ENCODE data around the gene HAAO. TPM values are rescaled to one million over a fixed set of nuclear protein-coding genes. Genes with fewer than 3 reads are reported as not detected.

Gene HAAO
- total RNA-seq, 1 experiment from 2014 or later = 6.6 TPM

- Histone ChIP-seq H3K4me2 (ENCODE audit: insufficient read depth, insufficient read length, low read length) (no peak overlapping the region), H3K4me1 (ENCODE audit: insufficient read depth, low read length) (no peaks in the 10 kb centered on the region), H3K23me2 (ENCODE audit: insufficient read length, low read depth, low read length, poor library complexity, severe bottlenecking) (no peaks in the 10 kb centered on the region), H3K56ac (ENCODE audit: insufficient read length, low read depth, low read length) (no peak overlapping the region), H2BK20ac (ENCODE audit: low read depth, low read length, poor library complexity, severe bottlenecking) (no peak overlapping the region), H2BK12ac (ENCODE audit: insufficient read length, low read depth, low read length) (no peak overlapping the region), H3T11ph (ENCODE audit: low read length) (no peak overlapping the region), H2BK120ac (ENCODE audit: low read depth, low read length, poor library complexity, severe bottlenecking) (no peak overlapping the region), H3K9me3 (ENCODE audit: control insufficient read depth, low read depth, low read length) (no peaks in the 10 kb centered on the region), H3K27ac (ENCODE audit: insufficient read length, low read depth, low read length) (no peak overlapping the region), H3K4ac (ENCODE audit: low read depth, low read length) (no peak overlapping the region), H4K8ac (replicated peaks; ENCODE audit: insufficient read length, low read depth, low read length) (no peak overlapping the region), H3K27me3 (ENCODE audit: insufficient read depth, low read length) (no peaks in the 10 kb centered on the region; the same call in 1 of the 2 replicates), H2AFZ (ENCODE audit: low read length) (no peak overlapping the region), H3K79me2 (ENCODE audit: insufficient read depth, low read length) (no peaks in the 10 kb centered on the region), H4K20me1 (ENCODE audit: control insufficient read depth, insufficient read depth, insufficient read length) (no peaks in the 10 kb centered on the region), H2AK5ac (ENCODE audit: insufficient read length, low read length) (no peak overlapping the region), H2BK5ac (ENCODE audit: insufficient read length, low read length) (no peak overlapping the region), H3K23ac (ENCODE audit: insufficient read length, low read depth, low read length) (no peak overlapping the region), H3K9ac (ENCODE audit: extremely low read depth, insufficient read length, low read length) (no peak overlapping the region), H3K18ac (ENCODE audit: insufficient read length, low read depth, low read length) (no peak overlapping the region), H4K91ac (ENCODE audit: insufficient read length, low read depth, low read length) (no peak overlapping the region), H4K5ac (ENCODE audit: insufficient read length, low read depth, low read length) (no peak overlapping the region), H3K14ac (ENCODE audit: insufficient read depth, low read length) (no peak overlapping the region), H2BK15ac (ENCODE audit: low read depth, low read length) (no peak overlapping the region), H3K79me1 (ENCODE audit: insufficient read depth, low read depth, low read length, poor library complexity, severe bottlenecking) (no peaks in the 10 kb centered on the region)
- no CpG with 5 or more reads among the region's 6 CpGs for WGBS (ENCODE audit: extremely low coverage, insufficient read length, low lambda C conversion rate)
- no peak overlapping the region for H3K27ac Mint-ChIP-seq
- H3K4me1 Mint-ChIP-seq = peaks cover 15 to 16% of the 10 kb centered on the region in 2 experiments
- peaks cover 21% of the 10 kb centered on the region for H3K27me3 Mint-ChIP-seq (ENCODE audit: low read depth)
- no peaks in the 10 kb centered on the region; a peak in 1 of 5 replicates for H3K9me3 Mint-ChIP-seq
- no peaks in the 10 kb centered on the region for H3K36me3 Mint-ChIP-seq (ENCODE audit: insufficient read depth in 1 of 3, low read depth in 3 of 3)
- H3K4me3 Mint-ChIP-seq = no peak overlapping the region
- no peak for DNase-seq
- TF ChIP-seq, protein P1, sequence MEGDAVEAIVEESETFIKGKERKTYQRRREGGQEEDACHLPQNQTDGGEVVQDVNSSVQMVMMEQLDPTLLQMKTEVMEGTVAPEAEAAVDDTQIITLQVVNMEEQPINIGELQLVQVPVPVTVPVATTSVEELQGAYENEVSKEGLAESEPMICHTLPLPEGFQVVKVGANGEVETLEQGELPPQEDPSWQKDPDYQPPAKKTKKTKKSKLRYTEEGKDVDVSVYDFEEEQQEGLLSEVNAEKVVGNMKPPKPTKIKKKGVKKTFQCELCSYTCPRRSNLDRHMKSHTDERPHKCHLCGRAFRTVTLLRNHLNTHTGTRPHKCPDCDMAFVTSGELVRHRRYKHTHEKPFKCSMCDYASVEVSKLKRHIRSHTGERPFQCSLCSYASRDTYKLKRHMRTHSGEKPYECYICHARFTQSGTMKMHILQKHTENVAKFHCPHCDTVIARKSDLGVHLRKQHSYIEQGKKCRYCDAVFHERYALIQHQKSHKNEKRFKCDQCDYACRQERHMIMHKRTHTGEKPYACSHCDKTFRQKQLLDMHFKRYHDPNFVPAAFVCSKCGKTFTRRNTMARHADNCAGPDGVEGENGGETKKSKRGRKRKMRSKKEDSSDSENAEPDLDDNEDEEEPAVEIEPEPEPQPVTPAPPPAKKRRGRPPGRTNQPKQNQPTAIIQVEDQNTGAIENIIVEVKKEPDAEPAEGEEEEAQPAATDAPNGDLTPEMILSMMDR (conservative IDR thresholded peaks at IDR 0.05) = no peak
Measured at GRCh38 chr2:42830922-42831574, 38.7 kb upstream of the HAAO start.

Data from H9 (cell line).